Measurements from ENCODE around the gene SFT2D1. TPM values are rescaled to one million over a fixed set of nuclear protein-coding genes. Genes with fewer than 3 reads are reported as not detected.

The SFT2D1 gene
- 89.6 and 170 TPM in 2 replicates for total RNA-seq (2011; cell fraction: chromatin; rRNA removed; ENCODE audit: low replicate concordance)
- total RNA-seq (2011; cell fraction: nucleolus; rRNA removed): 65.9 and 78.2 TPM in 2 replicates
- 150 and 228 TPM in 2 replicates for total RNA-seq (2011; cell fraction: nucleoplasm; rRNA removed)
- 59.5 and 63.1 TPM in 2 replicates for total RNA-seq (2014; rRNA removed)
- 67.1 and 75.7 TPM in 2 replicates for total RNA-seq (2014; rRNA removed; fragmentation: Illumina TruSeq; extraction: Trizol)
- 50.1 and 54.4 TPM in 2 replicates for total RNA-seq (2015; rRNA removed; fragmentation: Illumina TruSeq; extraction: Trizol)
- total RNA-seq (2021): 68.7 and 81.0 TPM in 2 replicates
- polyA plus RNA-seq (2011; rRNA removed): 129 and 140 TPM in 2 replicates
- 67.3 and 111 TPM in 2 replicates for polyA plus RNA-seq (2011; cell fraction: cytosol; rRNA removed)
- polyA plus RNA-seq (2011; cell fraction: nucleus; rRNA removed): 110 and 178 TPM in 2 replicates
- 76.9 and 85.8 TPM in 2 replicates for polyA plus RNA-seq (2012)
- 80.1 and 81.5 TPM in 2 replicates for polyA plus RNA-seq (2014; fragmentation: Illumina TruSeq; extraction: Trizol)
- 10 to 100 TPM; 73.0 to 74.6 TPM for polyA plus RNA-seq (2014; fragmentation: Nextera tagmentation; extraction: Ambion mirVana)
- 106 and 111 TPM in 2 replicates for polyA plus RNA-seq (2014; rRNA removed)
- 64.9 and 66.3 TPM in 2 replicates for polyA minus RNA-seq (2011; rRNA and poly(A)+ RNA removed)
- 18.2 and 18.4 TPM in 2 replicates for polyA minus RNA-seq (2011; cell fraction: cytosol; rRNA and poly(A)+ RNA removed)
- 37.4 and 67.9 TPM in 2 replicates for polyA minus RNA-seq (2011; cell fraction: nucleus; rRNA and poly(A)+ RNA removed)
- percentile 93 among the genes with signal in this experiment for Bru-seq, nascent RNA
- BruChase-seq, experiment 1, labeled RNA remaining after a 2-hour chase: percentile 97 among the genes with signal in this experiment
- BruChase-seq, experiment 2, labeled RNA remaining after a 6-hour chase: percentile 97 among the genes with signal in this experiment
- long read RNA-seq, experiment 1, transcript SFT2D1-201 (8 exons, 1,079 nt): major isoform, 256 of 325 reads
- long read RNA-seq, experiment 1, partial matches to known transcripts: 8 of 325 reads
- long read RNA-seq, experiment 1, other reads (novel, unspliced or antisense): 61 of 325 reads
- long read RNA-seq, experiment 2, transcript SFT2D1-201 (8 exons, 1,079 nt): major isoform, 37 of 74 reads
- long read RNA-seq, experiment 2, partial matches to known transcripts: 4 of 74 reads
- long read RNA-seq, experiment 2, other reads (novel, unspliced or antisense): 33 of 74 reads
- long read RNA-seq, experiment 3, transcript SFT2D1-201 (8 exons, 1,079 nt): major isoform, 120 of 155 reads
- long read RNA-seq, experiment 3, partial matches to known transcripts: 3 of 155 reads
- long read RNA-seq, experiment 3, other reads (novel, unspliced or antisense): 32 of 155 reads

DNA sequence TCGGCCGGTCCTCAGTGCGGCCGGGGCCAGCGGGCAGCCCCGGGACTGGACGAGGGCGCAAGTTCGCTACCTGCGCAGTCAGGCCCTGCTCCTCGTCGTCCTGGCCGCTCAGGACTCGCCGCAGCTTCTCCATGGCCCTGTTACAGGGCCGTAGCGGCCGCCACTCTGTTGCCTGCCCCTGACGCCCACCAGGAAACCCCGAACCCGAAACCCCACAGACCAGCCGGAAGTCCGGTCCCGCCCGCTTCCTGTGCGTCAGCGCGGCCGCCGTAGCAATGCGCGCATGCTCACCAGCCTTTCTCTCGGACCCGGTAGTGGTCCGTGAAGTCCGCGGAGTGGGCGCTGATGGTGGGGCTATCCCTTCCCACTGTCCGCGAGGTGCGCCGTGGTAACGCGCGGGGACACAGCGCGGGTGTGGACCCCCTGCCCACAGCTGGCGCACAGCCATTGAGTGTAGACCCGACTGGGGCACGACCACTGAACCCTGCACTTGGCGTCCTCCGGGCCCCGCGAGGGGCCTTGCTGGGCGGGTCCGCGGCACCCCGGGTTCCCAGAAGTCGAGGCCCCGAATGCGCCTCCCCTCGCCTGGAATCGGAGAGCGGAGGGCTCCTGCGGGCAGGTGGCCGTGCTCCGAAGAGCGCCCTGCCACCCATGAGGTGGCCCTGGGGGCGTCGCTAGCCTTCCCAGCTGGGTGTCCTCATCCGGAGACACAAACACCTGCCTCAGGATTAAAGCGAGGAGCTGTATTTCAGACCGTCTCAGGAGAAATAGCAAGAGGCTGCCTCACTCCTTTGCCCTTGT is at the start of gene SFT2D1:
SFT2D1 (minus strand) TSS at position 197 of the 801 bp plus-strand sequence; CDS start at position 133, 64 bp downstream.
- H3K4me3 ChIP-seq: peak within 1 kb of the TSS; percentile 98
- H3K27me3 ChIP-seq (ENCODE audit: control insufficient read depth in 2 of 2, insufficient read depth in 2 of 2, low read length in 2 of 2): no peaks in the 10 kb centered on the region
- TSS peak; percentile 89 for BruUV-seq (replicated peaks)
- peak within 1 kb of the TSS; percentile 96 for H3K27ac ChIP-seq (ENCODE audit: extremely low read depth, low read depth, low read length)
- peaks cover 59% of the 10 kb centered on the region for H3K79me2 ChIP-seq (ENCODE audit: control insufficient read depth, insufficient read depth, low read length)
- FAIRE-seq (peak; percentile 77), ATAC-seq (peak; percentile 97), DNase-seq (ENCODE audit: extremely low read depth in 1 of 4, low spot score in 3 of 4) (peak; percentile 93 to 95 (median 95))
- H3K9ac ChIP-seq (ENCODE audit: insufficient read depth in 1 of 2, low read depth in 2 of 2, low read length in 2 of 2): peak within 1 kb of the TSS; percentile 96 to 98
- peak within 1 kb of the TSS; percentile 98 for H3K4me2 ChIP-seq (ENCODE audit: insufficient read depth, low read length)
- ChIA-PET CTCF (ENCODE audit: low intra/inter-chr PET ratio) (no interaction called here), POLR2A (interaction anchor here (0.5 to 1.8 kb wide), 5 partner anchors 11 to 520 kb away, joined by 3 to 9 read pairs (median 3); no protein-coding TSS in a partner anchor)
- intact Hi-C loops (cut with micrococcal nuclease) (loop anchor here (2.0 kb wide), 1 partner anchor 40 kb away; the partner anchor contains the start of gene MPC1), in situ Hi-C loops (cut with MboI) (no loop called here)
- peaks cover 16% of the 10 kb centered on the region; the same call in 1 of the 2 replicates for H4K20me1 ChIP-seq (replicated peaks; ENCODE audit: control insufficient read depth, insufficient read depth, low read length)
- H3K9me1 ChIP-seq (ENCODE audit: control insufficient read depth, insufficient read depth, low read length): peaks cover 17% of the 10 kb centered on the region
- under 1% methylated on average over 73 of the region's 73 CpGs for WGBS (ENCODE audit: insufficient coverage, low coverage, missing lambda C conversion rate)
- no peaks in the 10 kb centered on the region for H3K9me3 ChIP-seq (replicated peaks; ENCODE audit: control insufficient read depth, insufficient read depth, low read depth, low read length)
- H2AFZ ChIP-seq (ENCODE audit: low read depth, low read length): peak within 1 kb of the TSS; percentile 100
- peaks cover 32% of the 10 kb centered on the region for H3K36me3 ChIP-seq (ENCODE audit: control insufficient read depth, insufficient read depth, low read length)
- peaks cover 10 to 18% of the 10 kb centered on the region in 2 experiments; a peak in 4 of 5 replicates for H3K4me1 ChIP-seq (replicated peaks in 1 of 2; ENCODE audit: control insufficient read depth in 2 of 2, insufficient read depth in 2 of 2, low read length in 2 of 2)
- TF ChIP-seq EWSR1 (IDR thresholded peaks at IDR 0.05; ENCODE audit: borderline replicate concordance, low read depth, partially characterized antibody): no peak
- peak; percentile 86 for TF ChIP-seq MGA (IDR thresholded peaks at IDR 0.05)
